Measurements from ENCODE around the gene CHKA. TPM values are rescaled to one million over a fixed set of nuclear protein-coding genes. Genes with fewer than 3 reads are reported as not detected.
A peak's percentile ranks its signal among the peaks of the same experiment; 100 is the strongest.

The CHKA gene
- total and polyA plus RNA-seq, 2 of the 8 experiments (the other 6 are each of a cell fraction or from before 2014, with no cell fraction given), result 61.2 to 86.6 TPM

DNA sequence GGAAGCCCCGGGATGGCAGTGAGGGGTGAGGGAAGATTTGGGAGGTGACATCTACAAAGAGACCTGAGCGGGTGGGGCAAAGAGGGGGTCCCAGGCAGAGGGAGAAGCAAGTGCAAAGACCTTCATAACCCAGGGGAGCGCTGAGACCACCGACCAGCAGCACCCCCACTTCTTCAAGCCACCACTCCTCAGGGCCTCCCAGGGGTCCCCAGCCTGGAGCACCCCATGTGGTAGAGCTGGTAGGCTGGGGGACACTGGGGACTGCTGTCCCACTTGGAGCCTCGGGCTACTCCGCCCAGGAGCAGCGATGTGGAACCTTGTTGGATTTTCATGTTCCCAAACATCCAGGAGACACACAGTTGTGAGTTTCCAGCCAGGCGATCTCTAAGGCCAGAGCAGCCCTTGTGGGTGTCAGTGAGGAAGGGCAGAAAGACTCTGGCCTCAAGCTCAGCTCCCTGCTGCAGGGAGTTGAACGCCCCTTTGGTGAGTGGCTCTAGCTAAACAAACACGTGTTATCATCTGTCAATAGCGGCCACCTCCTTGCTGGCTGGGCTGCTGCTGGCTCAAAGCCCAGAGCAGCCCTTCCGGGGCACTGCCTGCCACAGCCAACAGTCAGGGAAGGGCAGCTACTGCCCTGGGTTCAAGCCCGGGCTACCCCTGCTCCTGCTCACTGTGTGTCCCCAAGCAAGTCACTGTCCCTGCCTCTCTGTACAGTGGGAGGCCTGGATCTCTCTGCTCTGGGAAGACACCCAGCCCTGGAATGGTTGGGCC, 25.7 kb upstream of the CHKA start:
- no peak for TF ChIP-seq TAF7 (optimal IDR thresholded peaks at IDR 0.05; ENCODE audit: borderline replicate concordance, low read depth, low read length)
- no peak for TF ChIP-seq PHF8 (conservative IDR thresholded peaks at IDR 0.05; ENCODE audit: low read depth, low read length)
- TF ChIP-seq CHD2 (IDR thresholded peaks at IDR 0.05; ENCODE audit: low read length), result no peak
- no peak for TF ChIP-seq NRF1 (IDR thresholded peaks at IDR 0.05; ENCODE audit: low read depth, low read length)
- no peak for TF ChIP-seq SP2 (IDR thresholded peaks at IDR 0.05; ENCODE audit: low read length)
- H4K8ac ChIP-seq (ENCODE audit: extremely low read depth, insufficient read depth, low read length), result peak overlapping the region; percentile 42; the same call in 1 of the 2 replicates
- POLR2A ChIA-PET (ENCODE audit: partially characterized antibody), result interaction anchor here (0.6 to 2.0 kb wide), 5 partner anchors 19 to 140 kb away, joined by 3 to 6 read pairs (median 4); partner anchors contain the start of gene CHKA
- no peaks in the 10 kb centered on the region for H3K23me2 ChIP-seq (ENCODE audit: low read depth, low read length)
- 91% methylated on average over 13 of the region's 13 CpGs; no CpG with 5 or more reads in 1 of the 2 experiments for WGBS, 2 experiments (ENCODE audit: extremely low coverage in 1 of 2, insufficient coverage in 1 of 2, insufficient read length in 1 of 2, insufficient replicate concordance in 2 of 2, low coverage in 1 of 2, low lambda C conversion rate in 2 of 2, missing lambda C conversion rate in 1 of 2)
- no peak overlapping the region for H4K5ac ChIP-seq (ENCODE audit: insufficient read length, low read depth, low read length)
- H3K14ac ChIP-seq (ENCODE audit: insufficient read length), result no peak overlapping the region
- H3K36me3 ChIP-seq (ENCODE audit: control insufficient read depth in 2 of 4, insufficient read depth in 4 of 4, low read length in 3 of 4), result no peaks in the 10 kb centered on the region
- no peaks in the 10 kb centered on the region for H3K79me1 ChIP-seq (ENCODE audit: low read depth, low read length)
- no peak for DNase-seq (ENCODE audit: low read depth in 1 of 2, low spot score in 2 of 2)
- no peak overlapping the region for H3K23ac ChIP-seq (ENCODE audit: insufficient read length)
- no peak overlapping the region for H3K18ac ChIP-seq (ENCODE audit: extremely low read depth, low read length)
- 0 out of 2 replicates have a peak overlapping the region, but pooled peaks have one; percentile 2 for H2AFZ ChIP-seq (ENCODE audit: low read length)
- H4K91ac ChIP-seq (replicated peaks; ENCODE audit: insufficient read length, low read length), result no peak overlapping the region
- H3K27ac ChIP-seq (ENCODE audit: low read depth, low read length), result no peak overlapping the region
- FAIRE-seq, result no peak
- H2BK5ac ChIP-seq (ENCODE audit: low read depth, low read length), result no peak overlapping the region
- H4K20me1 ChIP-seq (replicated peaks in 1 of 2; ENCODE audit: control insufficient read depth in 1 of 2, insufficient read depth in 2 of 2, low read length in 2 of 2), result no peaks in the 10 kb centered on the region
- H3K4ac ChIP-seq (replicated peaks; ENCODE audit: insufficient read length, low read depth, low read length), result no peak overlapping the region
- H3K79me2 ChIP-seq (ENCODE audit: control insufficient read depth in 1 of 2, insufficient read depth in 2 of 2, low read length in 2 of 2), result no peaks in the 10 kb centered on the region
- CTCF ChIA-PET (ENCODE audit: partially characterized antibody), result interaction anchor here (1.2 to 1.7 kb wide), 5 partner anchors 8 to 41 kb away, joined by 3 to 5 read pairs (median 4); no protein-coding TSS in a partner anchor
- H2AK5ac ChIP-seq (ENCODE audit: low read depth, low read length), result no peak overlapping the region
- H3K4me2 ChIP-seq (ENCODE audit: insufficient read depth in 1 of 2, low read depth in 2 of 2, low read length in 2 of 2), result no peak overlapping the region
- no peak overlapping the region for H3K56ac ChIP-seq (replicated peaks; ENCODE audit: insufficient read length, low read depth, low read length)
- no peak overlapping the region; the same call in 1 of the 2 replicates for H2BK12ac ChIP-seq (ENCODE audit: low read depth, low read length)
- H3K9ac ChIP-seq (replicated peaks in 1 of 4; ENCODE audit: extremely low read depth in 1 of 4, low read depth in 3 of 4, low read length in 3 of 4), result no peak overlapping the region
- H2BK20ac ChIP-seq (ENCODE audit: low read length), result no peak overlapping the region
- H3K27me3 ChIP-seq (replicated peaks in 1 of 4; ENCODE audit: control insufficient read depth in 3 of 4, extremely low read depth in 1 of 4, insufficient read depth in 3 of 4, low read length in 3 of 4), result no peaks in the 10 kb centered on the region
- no peak overlapping the region for H2BK120ac ChIP-seq (replicated peaks; ENCODE audit: low read depth, low read length)
- H2BK15ac ChIP-seq (ENCODE audit: low read length), result peak overlapping the region; percentile 88; the same call in 1 of the 2 replicates
- no peaks in the 10 kb centered on the region for H3K4me1 ChIP-seq (replicated peaks in 1 of 4; ENCODE audit: control insufficient read depth in 3 of 4, insufficient read depth in 4 of 4, low read length in 3 of 4)
- H3K9me3 ChIP-seq (ENCODE audit: insufficient read depth in 2 of 2, low read depth in 1 of 2, low read length in 1 of 2), result no peaks in the 10 kb centered on the region
- H3K4me3 ChIP-seq (ENCODE audit: extremely low read depth in 1 of 4, insufficient read depth in 2 of 4, low read depth in 3 of 4, low read length in 4 of 4), result no peak overlapping the region

Measured in H1 (cell line).